Measurements from ENCODE around the gene TXNRD1. TPM values are rescaled to one million over a fixed set of nuclear protein-coding genes. Genes with fewer than 3 reads are reported as not detected.

TXNRD1 gene
- total and polyA plus RNA-seq, 8 donors: 8.1 to 29.1 (median 15.9) TPM

- intact Hi-C loops (cut with DNase I): no loop called here
- DNase-seq (no peak), FAIRE-seq (no peak), ATAC-seq (no peak)
- TF ChIP-seq CTCF (IDR thresholded peaks at IDR 0.05): no peak
- Histone ChIP-seq H3K9me3 (no peaks in the 10 kb centered on the region), H3K4me3 (no peak overlapping the region), H3K4me1 (no peaks in the 10 kb centered on the region), H3K36me3 (peaks cover 0 to 2% (median 0%) of the 10 kb centered on the region in 3 donors), H3K27ac (no peak overlapping the region), H3K27me3 (no peaks in the 10 kb centered on the region)
- 67 to 69% methylated on average over 6 of the region's 6 CpGs for WGBS, 2 donors
Measured at GRCh38 chr12:104354167-104354867, 138.7 kb downstream of the TXNRD1 start.

GRCh38 chr12:104354868-104355570 is 139.4 kb downstream of the TXNRD1 start:
- H3K9me3 ChIP-seq: no peaks in the 10 kb centered on the region
- FAIRE-seq (no peak), DNase-seq (no peak), ATAC-seq (no peak)
- no peak for TF ChIP-seq CTCF (IDR thresholded peaks at IDR 0.05)
- intact Hi-C loops (cut with DNase I): loop anchor here in 2 of 3 donors (5.0 kb wide), 2 partner anchors 148 to 153 kb away; no protein-coding TSS in a partner anchor
- no peaks in the 10 kb centered on the region for H3K27me3 ChIP-seq
- no peaks in the 10 kb centered on the region for H3K4me1 ChIP-seq
- WGBS, 2 donors: 85 to 86% methylated on average over 7 of the region's 7 CpGs
- no peak overlapping the region for H3K4me3 ChIP-seq
- H3K27ac ChIP-seq: no peak overlapping the region
- H3K36me3 ChIP-seq: no peaks in the 10 kb centered on the region

GRCh38 chr12:104355630-104356029 is 140.1 kb downstream of the TXNRD1 start:
- Histone ChIP-seq H3K4me3 (no peak overlapping the region), H3K9me3 (no peaks in the 10 kb centered on the region), H3K27ac (no peak overlapping the region), H3K4me1 (no peaks in the 10 kb centered on the region), H3K36me3 (no peaks in the 10 kb centered on the region), H3K27me3 (no peaks in the 10 kb centered on the region)
- ATAC-seq: no peak
- no peak for FAIRE-seq
- intact Hi-C loops (cut with DNase I): loop anchor here in 2 of 3 donors (5.0 kb wide), 2 partner anchors 148 to 153 kb away; no protein-coding TSS in a partner anchor
- WGBS, 2 donors: 65 to 81% methylated on average over 3 of the region's 3 CpGs
- no peak for DNase-seq
- TF ChIP-seq CTCF (IDR thresholded peaks at IDR 0.05): no peak

GRCh38 chr12:104356231-104357115 is 140.9 kb downstream of the TXNRD1 start:
- no peak for FAIRE-seq

More at GRCh38 chr12:104356231-104357115, 140.9 kb downstream of the TXNRD1 start:
- no peaks in the 10 kb centered on the region for H3K9me3 ChIP-seq
- TF ChIP-seq CTCF (IDR thresholded peaks at IDR 0.05): no peak
- no peaks in the 10 kb centered on the region for H3K4me1 ChIP-seq
- no peaks in the 10 kb centered on the region for H3K27me3 ChIP-seq
- ATAC-seq (no peak), DNase-seq (no peak)
- intact Hi-C loops (cut with DNase I): loop anchor here in 2 of 3 donors (5.0 kb wide), 2 partner anchors 149 to 154 kb away; no protein-coding TSS in a partner anchor
- no peaks in the 10 kb centered on the region for H3K36me3 ChIP-seq
- 70 to 73% methylated on average over 17 of the region's 17 CpGs for WGBS, 2 donors
- H3K27ac ChIP-seq: no peak overlapping the region
- no peak overlapping the region for H3K4me3 ChIP-seq

All from pancreas (tissue), 10 donors.